KOPT-K1 (cell line): ENCODE results near the gene PARP4.
A peak's percentile ranks its signal among the peaks of the same experiment; 100 is the strongest.
"Not testable (repeated sequence)": the region's sequence is repeated elsewhere in the genome, so short reads cannot be mapped to it uniquely, and the experiment has no call there.

Experiments
- H3K27ac ChIP-seq: fragments of 200-600 bp; sonication (generic); 2 replicates; pipeline ENCODE4 v1.5.1; 2016; ENCODE audit warnings: antibody characterized with exemption, mild to moderate bottlenecking, low read depth, low read length; ENCODE audit not compliant: poor library complexity, severe bottlenecking
- H3K36me3 ChIP-seq: fragments of 200-600 bp; sonication (generic); 2 replicates; pipeline ENCODE4 v1.5.1; 2017; ENCODE audit warnings: antibody characterized with exemption, mild to moderate bottlenecking, low read length, moderate library complexity; ENCODE audit not compliant: insufficient read depth
- H3K9me3 ChIP-seq: fragments of 200-600 bp; sonication (generic); 2 replicates; pipeline ENCODE4 v1.5.1; 2017; ENCODE audit warnings: antibody characterized with exemption, low read length, mild to moderate bottlenecking; ENCODE audit not compliant: insufficient read depth, poor library complexity, severe bottlenecking

The PARP4 gene

GRCh38 chr13:24512197-24512907 is at the start of gene PARP4:
PARP4 (minus strand) TSS chr13:24512778; CDS start chr13:24503776, 9,002 bp downstream.
- H3K27ac ChIP-seq, result peak within 1 kb of the TSS; percentile 84
- no peaks in the 10 kb centered on the region for H3K9me3 ChIP-seq
- 0 out of 2 replicates have a peak, but pooled peaks cover 5% of the 10 kb centered on the region for H3K36me3 ChIP-seq

- H3K9me3 ChIP-seq, H3K36me3 ChIP-seq, H3K27ac ChIP-seq: not testable (repeated sequence)
These were observed 48.1 kb upstream of the PARP4 start for GRCh38 chr13:24560579-24561187.

GRCh38 chr13:24559431-24560218 is 47.0 kb upstream of the PARP4 start:
- H3K36me3 ChIP-seq, result not testable (repeated sequence)

GRCh38 chr13:24557081-24557480 is 44.5 kb upstream of the PARP4 start:
- Histone ChIP-seq H3K36me3 (no peaks in the 10 kb centered on the region), H3K9me3 (no peaks in the 10 kb centered on the region)

More at GRCh38 chr13:24559431-24560218, 47.0 kb upstream of the PARP4 start:
- H3K9me3 ChIP-seq, H3K27ac ChIP-seq: not testable (repeated sequence)

GRCh38 chr13:24553892-24554291 is 41.3 kb upstream of the PARP4 start:
- H3K36me3 ChIP-seq, H3K27ac ChIP-seq, H3K9me3 ChIP-seq: not testable (repeated sequence)

More at GRCh38 chr13:24557081-24557480, 44.5 kb upstream of the PARP4 start:
- H3K27ac ChIP-seq, result no peak overlapping the region

- H3K36me3 ChIP-seq, H3K9me3 ChIP-seq, H3K27ac ChIP-seq: not testable (repeated sequence)
These were observed 29.1 kb upstream of the PARP4 start for GRCh38 chr13:24541476-24542352.

- no peaks in the 10 kb centered on the region for H3K36me3 ChIP-seq
- H3K9me3 ChIP-seq, result no peaks in the 10 kb centered on the region
- no peak overlapping the region for H3K27ac ChIP-seq
These were observed 28.5 kb upstream of the PARP4 start for GRCh38 chr13:24541127-24541475.

GRCh38 chr13:24540236-24541126 is 27.9 kb upstream of the PARP4 start:
- Histone ChIP-seq H3K36me3 (no peaks in the 10 kb centered on the region), H3K27ac (no peak overlapping the region), H3K9me3 (no peaks in the 10 kb centered on the region)

GRCh38 chr13:24539500-24540165 is 27.1 kb upstream of the PARP4 start:
- no peak overlapping the region for H3K27ac ChIP-seq
- no peaks in the 10 kb centered on the region for H3K36me3 ChIP-seq
- H3K9me3 ChIP-seq, result no peaks in the 10 kb centered on the region

- no peak overlapping the region for H3K27ac ChIP-seq
- H3K9me3 ChIP-seq, result no peaks in the 10 kb centered on the region
- H3K36me3 ChIP-seq, result no peaks in the 10 kb centered on the region
These were observed 16.9 kb upstream of the PARP4 start for GRCh38 chr13:24529478-24529877.

- H3K36me3 ChIP-seq, result no peaks in the 10 kb centered on the region
- H3K27ac ChIP-seq, result no peak overlapping the region
- H3K9me3 ChIP-seq, result no peaks in the 10 kb centered on the region
These were observed 16.3 kb upstream of the PARP4 start for GRCh38 chr13:24528816-24529398.

- Histone ChIP-seq H3K9me3 (no peaks in the 10 kb centered on the region), H3K27ac (no peak overlapping the region), H3K36me3 (no peaks in the 10 kb centered on the region)
These were observed 14.7 kb upstream of the PARP4 start for GRCh38 chr13:24527266-24527775.

GRCh38 chr13:24520733-24521132 is 8.2 kb upstream of the PARP4 start:
- no peaks in the 10 kb centered on the region for H3K36me3 ChIP-seq
- H3K9me3 ChIP-seq, result no peaks in the 10 kb centered on the region
- no peak overlapping the region for H3K27ac ChIP-seq
